HCT116 (cell line): ENCODE data around the gene GALNT18. TPM values are rescaled to one million over a fixed set of nuclear protein-coding genes. Genes with fewer than 3 reads are reported as not detected.

Source experiments
- ATAC-seq: fragments of 200-7000 bp; cut with Tn5 transposase; 2 replicates; pipeline ENCODE4 v1.9.1; 2020; ENCODE audit warnings: mild to moderate bottlenecking, moderate library complexity
- BruUV-seq: library from RNA; stranded (reverse); fragments of 400-500 nt; replicated peaks from 2 replicates; lab custom pipeline; 2021; lab: Mats Ljungman, UMichigan
- CTCF ChIA-PET: fragments of 300-600 bp; sonication (Branson Sonifier 250); formaldehyde crosslinking; loops from one replicate; lab custom pipeline; 2021; ENCODE audit warnings: antibody characterized with exemption; lab: Charles Lee
- POLR2A ChIA-PET: fragments of 300-600, 350-600 bp; sonication (Branson Sonifier 250); formaldehyde crosslinking; loops from one replicate; lab custom pipeline; 2021; ENCODE audit warnings: antibody characterized with exemption; lab: Charles Lee
- RAD21 ChIA-PET, 2 experiments: fragments of 300-600 bp; sonication (Branson Sonifier 250); formaldehyde crosslinking; loops; one replicate each; lab custom pipeline; 2023; ENCODE audit warnings: low total read pairs in 2 of 2; ENCODE audit not compliant: uncharacterized antibody in 2 of 2, unreplicated experiment in 2 of 2, low non-redundant PET in 1 of 2; lab: Charles Lee
- DNase-seq: peaks from one replicate; pipeline ENCODE4 v3.0.0-alpha.2; 2010; ENCODE audit warnings: low read depth, low spot score
- H2AFZ ChIP-seq: fragments of 200-600 bp; shearing (Covaris generic), sonication (generic); 2 replicates; pipeline ENCODE4 v1.6.1; 2017; ENCODE audit warnings: low read depth, mixed run types, mixed read lengths, antibody characterized with exemption, low read length; ENCODE audit not compliant: poor library complexity, severe bottlenecking
- H3K27ac ChIP-seq: 2 replicates; pipeline ENCODE4 v1.5.1; 2012; ENCODE audit warnings: low read depth, low read length
- H3K27me3 ChIP-seq: fragments of 200-600 bp; sonication (generic); 2 replicates; pipeline ENCODE4 v1.6.1; 2016; ENCODE audit warnings: mixed run types, low read length, mixed read lengths; ENCODE audit not compliant: insufficient read depth
- H3K36me3 ChIP-seq, 2 experiments: fragments of 200-500 bp in 1 of 2; fragments of 200-600 bp in 1 of 2; sonication (Bioruptor generic) in 1 of 2; sonication (generic) in 1 of 2; 2 replicates each; pipeline versions ENCODE4 v1.5.1 to v1.6.1; 2014 to 2016; ENCODE audit warnings: low read length in 2 of 2, inconsistent platforms in 1 of 2, mixed read lengths in 1 of 2, mixed run types in 1 of 2; ENCODE audit not compliant: insufficient read depth in 2 of 2, control insufficient read depth in 1 of 2
- H3K4me1 ChIP-seq, 2 experiments: fragments of 200-600 bp in 1 of 2; sonication (generic) in 1 of 2; 2 replicates each; pipeline versions ENCODE4 v1.5.1 to v1.6.1; 2012 to 2017; ENCODE audit warnings: low read length in 2 of 2, inconsistent platforms in 1 of 2, mild to moderate bottlenecking in 1 of 2, mixed read lengths in 1 of 2, mixed run types in 1 of 2, moderate library complexity in 1 of 2; ENCODE audit not compliant: insufficient read depth in 2 of 2, control insufficient read depth in 1 of 2
- H3K4me2 ChIP-seq: fragments of 200-600 bp; sonication (generic); 2 replicates; pipeline ENCODE4 v1.6.1; 2017; ENCODE audit warnings: mixed run types, low read length, mixed read lengths
- H3K4me3 ChIP-seq, 2 experiments: fragments of 200-600 bp in 1 of 2; sonication (generic) in 1 of 2; replicated peaks in 1 of 2; 2 replicates each; pipeline ENCODE4 v1.5.1; 2011 to 2016; ENCODE audit warnings: low read length in 2 of 2, control low read depth in 1 of 2, low read depth in 1 of 2, mild to moderate bottlenecking in 1 of 2, mixed read lengths in 1 of 2, mixed run types in 1 of 2
- H3K79me2 ChIP-seq: fragments of 200-600 bp; sonication (generic); 2 replicates; pipeline ENCODE4 v1.6.1; 2017; ENCODE audit warnings: mild to moderate bottlenecking, mixed run types, low read length, moderate library complexity, mixed read lengths; ENCODE audit not compliant: insufficient read depth
- H3K9ac ChIP-seq: fragments of 200-600 bp; sonication (generic); 2 replicates; pipeline ENCODE4 v1.6.1; 2016; ENCODE audit warnings: low read length, mixed read lengths
- H3K9me2 ChIP-seq: fragments of 200-600 bp; sonication (generic), shearing (Covaris generic); 2 replicates; pipeline ENCODE4 v1.6.1; 2017; ENCODE audit warnings: mixed run types, mild to moderate bottlenecking, moderate library complexity; ENCODE audit not compliant: insufficient read depth
- H3K9me3 ChIP-seq, 2 experiments: fragments of 200-500 bp in 1 of 2; fragments of 200-600 bp in 1 of 2; sonication (Bioruptor generic) in 1 of 2; sonication (generic) in 1 of 2; 2 replicates each; pipeline ENCODE4 v1.6.1; 2014 to 2017; ENCODE audit warnings: low read length in 2 of 2, mixed read lengths in 2 of 2, inconsistent platforms in 1 of 2, low read depth in 1 of 2, mild to moderate bottlenecking in 1 of 2, mixed run types in 1 of 2, moderate library complexity in 1 of 2; ENCODE audit not compliant: control insufficient read depth in 1 of 2, insufficient read depth in 1 of 2
- H4K20me1 ChIP-seq: fragments of 200-600 bp; sonication (generic), shearing (Covaris generic); 2 replicates; pipeline ENCODE4 v1.6.1; 2017; ENCODE audit warnings: mixed run types, mild to moderate bottlenecking, moderate library complexity; ENCODE audit not compliant: insufficient read depth
- CBX3 ChIP-seq: IDR thresholded peaks from 2 replicates; pipeline ENCODE4 v1.6.1; 2012; ENCODE audit warnings: low read depth
- CTCF ChIP-seq, 3 experiments: fragments of 200-600 bp in 1 of 3; sonication (generic) in 1 of 3; IDR thresholded peaks in 2 of 3; conservative IDR thresholded peaks in 1 of 3; 2 replicates each; pipeline ENCODE4 v1.5.1; 2012 to 2017; ENCODE audit warnings: low read depth in 2 of 3, low read length in 2 of 3, antibody characterized with exemption in 1 of 3, borderline replicate concordance in 1 of 3, control low read depth in 1 of 3, mild to moderate bottlenecking in 1 of 3, mixed read lengths in 1 of 3, mixed run types in 1 of 3, moderate library complexity in 1 of 3; ENCODE audit not compliant: insufficient read depth in 1 of 3
- EGR1 ChIP-seq: IDR thresholded peaks from 2 replicates; pipeline ENCODE4 v1.6.1; 2012; ENCODE audit warnings: low read depth
- EZH2 ChIP-seq: fragments of 200-600 bp; sonication (generic); IDR thresholded peaks from 2 replicates; pipeline ENCODE4 v1.6.1; 2017; ENCODE audit warnings: antibody characterized with exemption, mixed run types
- EZH2phosphoT487 ChIP-seq: fragments of 200-600 bp; IDR thresholded peaks from 2 replicates; pipeline ENCODE4 v1.6.1; 2018; ENCODE audit warnings: antibody characterized with exemption, borderline replicate concordance
- FOSL1 ChIP-seq: IDR thresholded peaks from 2 replicates; pipeline ENCODE4 v1.6.1; 2012; ENCODE audit warnings: low read depth
- JUND ChIP-seq: IDR thresholded peaks from 2 replicates; pipeline ENCODE4 v1.6.1; 2012
- POLR2AphosphoS5 ChIP-seq: IDR thresholded peaks from 2 replicates; pipeline ENCODE4 v1.6.1; 2011; ENCODE audit warnings: mild to moderate bottlenecking, low read depth, low read length, moderate library complexity
- RAD21 ChIP-seq: IDR thresholded peaks from 2 replicates; pipeline ENCODE4 v1.6.1; 2012; ENCODE audit warnings: low read depth, mild to moderate bottlenecking
- TCF7L2 ChIP-seq: IDR thresholded peaks from 2 replicates; pipeline ENCODE4 v1.7.0; 2011; ENCODE audit warnings: borderline replicate concordance, inconsistent platforms; ENCODE audit not compliant: insufficient read depth, insufficient read length; ENCODE audit errors: extremely low read depth
- YY1 ChIP-seq: IDR thresholded peaks from 2 replicates; pipeline ENCODE4 v1.6.1; 2011; ENCODE audit warnings: low read length, low read depth, moderate library complexity, mild to moderate bottlenecking; ENCODE audit not compliant: insufficient replicate concordance; ENCODE audit errors: extremely low read depth
- ZFX ChIP-seq: fragments of 450-650 bp; IDR thresholded peaks from 2 replicates; pipeline ENCODE4 v1.6.1; 2017
- ZNF274 ChIP-seq: fragments of 200-500 bp; sonication (Bioruptor generic); IDR thresholded peaks from 2 replicates; pipeline ENCODE4 v1.6.1; 2014; ENCODE audit warnings: mild to moderate bottlenecking, low read depth, low read length, inconsistent platforms
- intact Hi-C: fragments of 100-400 bp; cut with micrococcal nuclease; formaldehyde crosslinking; loops from 2 replicates; pipeline ENCODE4 v1.10.0; 2022
- total RNA-seq: library from RNA; stranded (reverse); gene quantifications from one replicate; pipeline ENCODE4 v1.2.1, GENCODE V29; 2021; ENCODE audit not compliant: unreplicated experiment
- TF ChIP-seq, protein P1 (sequence below): IDR thresholded peaks from 2 replicates; pipeline ENCODE4 v1.6.1; 2012
- TF ChIP-seq, protein P2 (sequence below): IDR thresholded peaks from 2 replicates; pipeline ENCODE4 v1.6.1; 2012; ENCODE audit warnings: low read depth

The GALNT18 gene
- total RNA-seq, 1 experiment from 2014 or later, result 19.9 TPM

GRCh38 chr11:11504071-11504470 is 117.7 kb downstream of the GALNT18 start:
- BruUV-seq, result no TSS peak
- H4K20me1 ChIP-seq, result peaks cover 3% of the 10 kb centered on the region; the same call in 1 of the 2 replicates
- H3K27ac ChIP-seq, result no peak overlapping the region
- RAD21 ChIA-PET, result no interaction called here
- peaks cover 4% of the 10 kb centered on the region; the same call in 1 of the 2 replicates for H3K79me2 ChIP-seq
- H3K4me1 ChIP-seq, result no peaks in the 10 kb centered on the region
- H3K9me2 ChIP-seq, result no peaks in the 10 kb centered on the region
- TF ChIP-seq CTCF (IDR thresholded peaks at IDR 0.05 in 2 of 3, conservative IDR thresholded peaks at IDR 0.05 in 1 of 3; ENCODE audit: borderline replicate concordance in 1 of 3, insufficient read depth in 1 of 3, low read depth in 2 of 3, low read length in 2 of 3) (no peak), RAD21 (no peak), YY1 (no peak), POLR2AphosphoS5 (no peak), JUND (no peak), FOSL1 (no peak), EZH2phosphoT487 (no peak), CBX3 (no peak), EZH2 (no peak), ZFX (no peak), ZNF274 (no peak), EGR1 (no peak), TCF7L2 (no peak)
- TF ChIP-seq, protein P1, sequence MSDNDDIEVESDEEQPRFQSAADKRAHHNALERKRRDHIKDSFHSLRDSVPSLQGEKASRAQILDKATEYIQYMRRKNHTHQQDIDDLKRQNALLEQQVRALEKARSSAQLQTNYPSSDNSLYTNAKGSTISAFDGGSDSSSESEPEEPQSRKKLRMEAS, result no peak
- TF ChIP-seq, protein P2, sequence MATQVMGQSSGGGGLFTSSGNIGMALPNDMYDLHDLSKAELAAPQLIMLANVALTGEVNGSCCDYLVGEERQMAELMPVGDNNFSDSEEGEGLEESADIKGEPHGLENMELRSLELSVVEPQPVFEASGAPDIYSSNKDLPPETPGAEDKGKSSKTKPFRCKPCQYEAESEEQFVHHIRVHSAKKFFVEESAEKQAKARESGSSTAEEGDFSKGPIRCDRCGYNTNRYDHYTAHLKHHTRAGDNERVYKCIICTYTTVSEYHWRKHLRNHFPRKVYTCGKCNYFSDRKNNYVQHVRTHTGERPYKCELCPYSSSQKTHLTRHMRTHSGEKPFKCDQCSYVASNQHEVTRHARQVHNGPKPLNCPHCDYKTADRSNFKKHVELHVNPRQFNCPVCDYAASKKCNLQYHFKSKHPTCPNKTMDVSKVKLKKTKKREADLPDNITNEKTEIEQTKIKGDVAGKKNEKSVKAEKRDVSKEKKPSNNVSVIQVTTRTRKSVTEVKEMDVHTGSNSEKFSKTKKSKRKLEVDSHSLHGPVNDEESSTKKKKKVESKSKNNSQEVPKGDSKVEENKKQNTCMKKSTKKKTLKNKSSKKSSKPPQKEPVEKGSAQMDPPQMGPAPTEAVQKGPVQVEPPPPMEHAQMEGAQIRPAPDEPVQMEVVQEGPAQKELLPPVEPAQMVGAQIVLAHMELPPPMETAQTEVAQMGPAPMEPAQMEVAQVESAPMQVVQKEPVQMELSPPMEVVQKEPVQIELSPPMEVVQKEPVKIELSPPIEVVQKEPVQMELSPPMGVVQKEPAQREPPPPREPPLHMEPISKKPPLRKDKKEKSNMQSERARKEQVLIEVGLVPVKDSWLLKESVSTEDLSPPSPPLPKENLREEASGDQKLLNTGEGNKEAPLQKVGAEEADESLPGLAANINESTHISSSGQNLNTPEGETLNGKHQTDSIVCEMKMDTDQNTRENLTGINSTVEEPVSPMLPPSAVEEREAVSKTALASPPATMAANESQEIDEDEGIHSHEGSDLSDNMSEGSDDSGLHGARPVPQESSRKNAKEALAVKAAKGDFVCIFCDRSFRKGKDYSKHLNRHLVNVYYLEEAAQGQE, result no peak
- DNase-seq (no peak), ATAC-seq (no peak)
- no peak overlapping the region for H3K4me3 ChIP-seq
- H3K4me2 ChIP-seq, result no peak overlapping the region
- no peaks in the 10 kb centered on the region for H3K36me3 ChIP-seq
- no peaks in the 10 kb centered on the region for H3K27me3 ChIP-seq
- no peaks in the 10 kb centered on the region for H3K9me3 ChIP-seq
- CTCF ChIA-PET, result no interaction called here
- POLR2A ChIA-PET, result no interaction called here
- H3K9ac ChIP-seq, result no peak overlapping the region
- intact Hi-C loops, result no loop called here
- no peak overlapping the region for H2AFZ ChIP-seq
